ENCODE results near the gene COMT. TPM values are rescaled to one million over a fixed set of nuclear protein-coding genes. Genes with fewer than 3 reads are reported as not detected.

COMT gene
- total RNA-seq, 1 donor from 2014 or later: 240 TPM

GRCh38 chr22:19913337-19913936 is 28.1 kb upstream of the COMT start:
- Histone ChIP-seq H3K27me3 (no peaks in the 10 kb centered on the region), H3K9me3 (no peaks in the 10 kb centered on the region), H3K27ac (no peak overlapping the region), H3K4me3 (no peak overlapping the region), H3K4me1 (no peaks in the 10 kb centered on the region), H3K36me3 (peaks cover under 1 to 54% of the 10 kb centered on the region in 2 donors)
- intact Hi-C loops (cut with DNase I): no loop called here
- no peak for TF ChIP-seq CTCF (IDR thresholded peaks at IDR 0.05)
- TF ChIP-seq POLR2A (IDR thresholded peaks at IDR 0.05): no peak
- no peak for TF ChIP-seq POLR2AphosphoS5 (IDR thresholded peaks at IDR 0.05; ENCODE audit: insufficient read depth in 1 of 2, low read depth in 1 of 2)
- DNase-seq (ENCODE audit: extremely low spot score in 2 of 2): no peak

DNA sequence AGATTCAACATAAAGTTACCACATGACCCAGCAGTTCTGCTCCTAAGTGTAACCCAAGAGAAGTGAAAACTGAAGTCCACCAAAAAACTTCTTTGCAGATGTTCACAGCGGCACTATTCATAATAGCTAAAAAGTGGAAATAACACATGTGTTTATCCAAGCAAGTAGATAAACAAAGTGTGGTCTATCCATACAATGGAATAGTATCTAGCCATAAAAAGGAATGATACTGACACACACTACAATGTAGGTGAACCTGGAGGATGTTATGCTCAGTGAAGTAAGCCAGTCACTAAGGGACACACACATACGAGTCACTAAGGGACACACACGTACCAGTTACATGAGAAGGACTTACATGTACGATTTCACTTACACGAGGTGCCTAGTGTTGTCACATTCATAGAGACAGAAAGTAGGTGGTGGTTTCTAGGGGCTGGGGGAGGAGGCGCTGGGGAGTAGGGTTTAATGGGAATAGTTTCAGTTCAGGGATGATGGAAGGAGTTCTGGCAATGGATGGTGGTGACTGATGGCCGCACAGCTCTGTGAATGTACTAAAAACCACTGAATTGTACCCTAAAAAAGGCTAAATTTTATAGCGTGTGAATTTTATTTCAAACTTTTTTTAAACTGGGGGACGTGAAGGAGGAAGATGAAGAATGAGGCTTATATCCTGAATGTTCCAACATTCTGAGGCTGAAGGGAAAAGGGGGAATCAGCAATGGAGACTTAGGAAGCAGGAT is 27.2 kb upstream of the COMT start:
- Histone ChIP-seq H3K27ac (no peak overlapping the region), H3K4me3 (no peak overlapping the region), H3K36me3 (peaks cover 6 to 55% of the 10 kb centered on the region in 2 donors), H3K9me3 (no peaks in the 10 kb centered on the region), H3K27me3 (no peaks in the 10 kb centered on the region), H3K4me1 (no peaks in the 10 kb centered on the region)
- intact Hi-C loops (cut with DNase I): no loop called here
- no peak for DNase-seq (ENCODE audit: extremely low spot score in 2 of 2)
- TF ChIP-seq CTCF (IDR thresholded peaks at IDR 0.05): no peak
- no peak for TF ChIP-seq POLR2A (IDR thresholded peaks at IDR 0.05)

DNA sequence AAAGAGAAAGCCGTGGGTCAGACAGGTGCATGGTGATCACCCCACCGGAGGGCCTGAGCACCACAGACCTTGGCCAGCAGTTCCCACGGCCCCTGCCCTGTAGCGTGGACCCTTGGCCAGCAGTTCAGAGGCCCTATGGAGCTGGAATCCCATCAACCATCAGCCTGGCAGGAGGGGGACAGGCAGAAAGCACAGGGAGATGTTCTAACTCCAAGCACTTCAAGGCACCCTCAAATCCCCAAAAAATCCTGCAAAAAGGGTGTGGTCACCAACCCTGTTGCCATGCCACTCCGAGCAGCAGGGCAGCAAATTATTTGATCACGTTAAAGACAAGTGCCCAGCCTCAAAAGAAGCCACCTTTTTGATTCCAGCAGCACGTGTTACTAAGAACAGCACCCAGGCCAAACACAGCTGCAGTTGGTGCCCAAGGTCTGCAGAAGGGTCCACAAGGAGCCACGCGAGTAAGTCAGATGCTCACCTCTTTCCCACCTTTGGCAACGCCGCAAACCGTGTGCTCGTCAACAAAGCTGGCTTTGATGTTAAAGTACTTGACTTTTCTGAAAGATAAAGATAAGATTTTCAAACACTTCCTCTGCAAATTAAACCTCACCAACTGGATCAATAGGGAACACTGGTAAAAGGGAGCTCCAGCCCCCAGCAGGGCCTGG is 26.2 kb upstream of the COMT start:
- Histone ChIP-seq H3K36me3 (peaks cover 6 to 55% of the 10 kb centered on the region in 2 donors), H3K9me3 (no peaks in the 10 kb centered on the region), H3K27ac (no peak overlapping the region), H3K4me1 (no peaks in the 10 kb centered on the region), H3K27me3 (no peaks in the 10 kb centered on the region), H3K4me3 (no peak overlapping the region)
- TF ChIP-seq POLR2A (IDR thresholded peaks at IDR 0.05) (no peak), CTCF (IDR thresholded peaks at IDR 0.05) (no peak), POLR2AphosphoS5 (IDR thresholded peaks at IDR 0.05; ENCODE audit: insufficient read depth in 1 of 2, low read depth in 1 of 2) (no peak)
- intact Hi-C loops (cut with DNase I): no loop called here
- DNase-seq (ENCODE audit: extremely low spot score in 2 of 2): no peak

DNA sequence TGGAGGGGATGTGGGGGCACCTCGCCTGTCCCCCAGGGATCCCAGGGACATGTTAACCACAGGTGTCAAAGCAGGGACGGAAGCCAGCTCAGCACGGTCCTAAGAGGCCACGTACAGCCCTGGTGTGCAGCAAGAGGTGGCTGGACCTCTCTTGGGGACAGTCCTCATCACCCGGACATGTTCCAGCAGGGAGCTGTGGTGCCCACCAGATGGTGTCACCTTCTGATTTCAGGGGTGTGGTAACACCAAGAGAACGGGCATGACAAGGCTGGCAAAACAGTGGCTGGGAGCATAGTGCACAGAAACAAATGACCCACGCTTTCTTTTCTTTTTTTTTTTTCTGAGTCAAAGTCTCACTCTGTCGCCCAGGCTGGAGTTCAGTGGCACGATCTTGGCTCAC is 25.6 kb upstream of the COMT start:
- peaks cover 6 to 55% of the 10 kb centered on the region in 2 donors for H3K36me3 ChIP-seq
- H3K4me3 ChIP-seq: no peak overlapping the region
- H3K27ac ChIP-seq: no peak overlapping the region
- intact Hi-C loops (cut with DNase I): no loop called here
- H3K9me3 ChIP-seq: no peaks in the 10 kb centered on the region
- no peak for DNase-seq (ENCODE audit: extremely low spot score in 2 of 2)
- TF ChIP-seq POLR2A (IDR thresholded peaks at IDR 0.05) (no peak), POLR2AphosphoS5 (IDR thresholded peaks at IDR 0.05; ENCODE audit: insufficient read depth in 1 of 2, low read depth in 1 of 2) (no peak), CTCF (IDR thresholded peaks at IDR 0.05) (no peak)
- H3K4me1 ChIP-seq: no peaks in the 10 kb centered on the region
- no peaks in the 10 kb centered on the region for H3K27me3 ChIP-seq

GRCh38 chr22:19916941-19917340 is 24.6 kb upstream of the COMT start:
- no peak overlapping the region for H3K27ac ChIP-seq
- H3K9me3 ChIP-seq: no peaks in the 10 kb centered on the region
- H3K4me1 ChIP-seq: no peaks in the 10 kb centered on the region
- no peak overlapping the region for H3K4me3 ChIP-seq
- intact Hi-C loops (cut with DNase I): no loop called here
- H3K27me3 ChIP-seq: no peaks in the 10 kb centered on the region
- H3K36me3 ChIP-seq: peaks cover 6 to 55% of the 10 kb centered on the region in 2 donors
- TF ChIP-seq POLR2A (IDR thresholded peaks at IDR 0.05) (no peak), CTCF (IDR thresholded peaks at IDR 0.05) (no peak), POLR2AphosphoS5 (IDR thresholded peaks at IDR 0.05; ENCODE audit: insufficient read depth in 1 of 2, low read depth in 1 of 2) (no peak)
- no peak for DNase-seq (ENCODE audit: extremely low spot score in 2 of 2)
